Myometrial cell (primary cell): Measurements from ENCODE around the gene NAA50. TPM values are rescaled to one million over a fixed set of nuclear protein-coding genes. Genes with fewer than 3 reads are reported as not detected.

ENCODE experiments used
- total RNA-seq: library from RNA; depleted of rRNA; stranded (reverse); fragments of >200 nt; gene quantifications from 2 replicates; pipeline ENCODE4 v1.2.3, GENCODE V29; 2015

NAA50 gene
- 130 and 135 TPM in 2 replicates for total RNA-seq

DNA sequence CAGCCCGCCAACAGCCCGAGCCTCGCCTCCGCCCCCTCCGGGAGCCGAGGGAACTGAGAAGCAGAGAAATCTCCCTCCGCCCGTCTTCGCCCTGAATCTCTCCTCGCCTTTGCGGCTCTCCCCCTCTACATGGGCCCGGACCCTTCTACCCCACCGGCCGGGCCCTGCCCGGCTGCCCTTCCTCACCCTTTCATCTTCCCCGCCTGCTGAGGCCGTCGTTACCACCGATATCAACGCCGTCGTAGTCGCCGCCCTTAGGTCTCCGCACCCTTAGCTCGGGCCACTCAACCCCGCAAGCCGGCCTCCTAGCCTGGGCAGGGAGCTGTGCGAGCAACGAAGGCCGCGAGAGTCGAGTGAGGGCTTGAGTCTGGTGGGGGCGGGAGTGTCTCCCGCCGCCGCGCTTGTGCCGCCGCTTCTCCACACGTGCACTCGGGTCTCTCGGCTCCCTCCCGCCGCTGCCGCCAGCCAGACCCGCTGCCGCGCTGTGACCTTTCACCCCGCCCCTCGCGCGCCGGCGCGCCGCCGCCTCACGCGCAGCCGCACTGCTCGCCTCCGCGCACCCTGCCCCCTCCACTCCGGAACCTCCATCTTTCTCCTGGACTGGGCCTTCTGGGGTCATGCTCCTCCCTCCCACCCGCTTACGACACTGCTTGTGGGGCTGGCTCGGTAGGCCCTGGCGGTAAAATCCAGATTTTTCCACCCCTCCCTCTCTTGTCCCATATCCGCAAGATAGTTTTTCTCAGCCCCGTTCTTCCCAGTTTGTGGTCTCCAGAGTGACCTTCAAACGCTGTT lies at the start of gene NAA50:
NAA50 (minus strand) TSS at position 494 of the 792 bp plus-strand sequence; CDS start at position 194, 300 bp downstream.

GRCh38 chr3:113746548-113747282 lies 666 bp upstream of the NAA50 start, which contains the start of gene ATP6V1A:
TSS of gene ATP6V1A (plus strand) at chr3:113747035. CDS start at chr3:113778754, 31,719 bp downstream.

GRCh38 chr3:113695786-113696645 lies 50.0 kb downstream of the NAA50 start, which contains the start of gene USF3:
TSS of gene USF3 (minus strand) at chr3:113696642. CDS start at chr3:113674878, 21,764 bp downstream.

Other genes starting within 250 kb of the NAA50 start
- 9.8 and 12.9 TPM in 2 replicates for gene SPICE1, start 231.1 kb downstream of the NAA50 start, total RNA-seq
- 0.35 TPM in 1 of 2 replicates, not detected in the other for gene SIDT1, start 213.7 kb downstream of the NAA50 start, total RNA-seq
- 5.2 and 6.0 TPM in 2 replicates for gene USF3, start 49.6 kb downstream of the NAA50 start, total RNA-seq
- gene ATP6V1A, start 786 bp upstream of the NAA50 start, total RNA-seq, result 54.2 and 68.8 TPM in 2 replicates
- 2.0 and 3.9 TPM in 2 replicates for gene GRAMD1C, start 92.5 kb upstream of the NAA50 start, total RNA-seq
- 0.35 TPM in 1 of 2 replicates, not detected in the other for gene ZDHHC23, start 201.8 kb upstream of the NAA50 start, total RNA-seq